ENCODE data around the gene SMAD6. TPM values are rescaled to one million over a fixed set of nuclear protein-coding genes. Genes with fewer than 3 reads are reported as not detected.

SMAD6 gene
- total and polyA plus RNA-seq, 12 donors: 1.9 to 31.9 (median 7.4) TPM

GRCh38 chr15:66653852-66654251, 48.2 kb upstream of the SMAD6 start:
- Histone ChIP-seq H3K4me3 (no peak overlapping the region), H3K27ac (no peak overlapping the region), H3K9me3 (replicated peaks in 1 of 3) (no peaks in the 10 kb centered on the region), H3K36me3 (replicated peaks in 1 of 2) (no peaks in the 10 kb centered on the region), H3K4me1 (replicated peaks in 1 of 2) (peaks cover 0 to 6% of the 10 kb centered on the region in 2 donors), H3K27me3 (no peaks in the 10 kb centered on the region)
- DNase-seq: no peak
- intact Hi-C loops (cut with DNase I): no loop called here
- TF ChIP-seq CTCF (IDR thresholded peaks at IDR 0.05) (no peak), POLR2A (IDR thresholded peaks at IDR 0.05) (no peak)
- 90 to 91% (median 90%) methylated on average over 13 of the region's 13 CpGs for WGBS, 4 donors

- intact Hi-C loops (cut with DNase I): no loop called here
- TF ChIP-seq POLR2A (IDR thresholded peaks at IDR 0.05): no peak
- no peak for TF ChIP-seq CTCF (IDR thresholded peaks at IDR 0.05)
- 56 to 71% (median 64%) methylated on average over 8 to 12 of the region's 12 CpGs for WGBS, 4 donors
These were observed 47.7 kb upstream of the SMAD6 start for GRCh38 chr15:66654361-66654738.

DNA sequence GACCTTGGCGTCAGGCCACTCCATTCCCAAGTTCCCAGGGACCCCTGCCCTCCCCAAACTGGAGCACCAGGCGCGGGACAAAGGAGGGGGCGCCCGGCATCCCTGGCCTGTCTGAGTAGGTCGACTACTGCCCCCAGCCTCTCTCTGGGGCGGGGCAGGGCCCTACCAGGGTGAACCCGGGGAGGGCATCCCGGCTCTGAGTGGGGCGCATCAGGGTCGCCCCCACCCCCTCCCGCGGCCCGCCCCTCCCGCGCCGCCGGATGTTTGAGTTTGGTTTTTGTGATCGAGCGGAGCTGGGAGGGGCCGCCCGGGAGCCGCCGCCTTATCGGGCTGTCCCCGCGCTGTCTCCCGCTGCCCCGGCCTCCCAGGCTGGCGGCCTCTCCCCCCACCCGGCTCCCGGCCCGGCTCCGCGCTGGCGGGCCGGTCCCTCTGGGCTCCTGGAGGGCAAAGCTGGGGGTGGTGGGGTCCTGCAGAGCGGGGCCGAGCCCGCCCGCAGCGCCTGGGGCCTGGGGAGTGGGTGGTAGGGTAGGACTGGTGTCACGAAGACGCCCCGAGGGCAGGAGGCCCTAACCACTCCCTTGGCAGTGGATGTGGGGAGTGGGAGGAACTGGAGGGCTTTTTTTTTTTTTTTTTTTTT, 47.2 kb upstream of the SMAD6 start:
- no peaks in the 10 kb centered on the region for H3K36me3 ChIP-seq (replicated peaks in 1 of 2)
- H3K9me3 ChIP-seq (replicated peaks in 1 of 3): no peaks in the 10 kb centered on the region
- intact Hi-C loops (cut with DNase I): no loop called here
- WGBS, 4 donors: 27 to 50% (median 45%) methylated on average over 14 to 45 of the region's 45 CpGs
- H3K27ac ChIP-seq: peak overlapping the region in 2 of 5 donors; percentile 12 to 60
- peak overlapping the region in 1 of 4 donors; percentile 26 for H3K4me3 ChIP-seq
- DNase-seq: peak in 1 of 7 donors; percentile 39
- H3K4me1 ChIP-seq (replicated peaks in 1 of 2): peaks cover 0 to 6% of the 10 kb centered on the region in 2 donors
- H3K27me3 ChIP-seq: no peaks in the 10 kb centered on the region
- no peak for TF ChIP-seq POLR2A (IDR thresholded peaks at IDR 0.05)
- no peak for TF ChIP-seq CTCF (IDR thresholded peaks at IDR 0.05)

More at GRCh38 chr15:66654361-66654738, 47.7 kb upstream of the SMAD6 start:
- Histone ChIP-seq H3K4me1 (replicated peaks in 1 of 2) (peaks cover 0 to 6% of the 10 kb centered on the region in 2 donors), H3K27ac (peak overlapping the region in 1 of 5 donors; percentile 60), H3K27me3 (no peaks in the 10 kb centered on the region), H3K9me3 (replicated peaks in 1 of 3) (no peaks in the 10 kb centered on the region), H3K4me3 (no peak overlapping the region), H3K36me3 (replicated peaks in 1 of 2) (no peaks in the 10 kb centered on the region)
- DNase-seq: no peak

GRCh38 chr15:66655511-66655910, 46.5 kb upstream of the SMAD6 start:
- Histone ChIP-seq H3K9me3 (replicated peaks in 1 of 3) (no peaks in the 10 kb centered on the region), H3K36me3 (replicated peaks in 1 of 2) (no peaks in the 10 kb centered on the region), H3K27me3 (no peaks in the 10 kb centered on the region), H3K27ac (no peak overlapping the region), H3K4me1 (replicated peaks in 1 of 2) (peaks cover 0 to 2% of the 10 kb centered on the region in 2 donors), H3K4me3 (no peak overlapping the region)
- DNase-seq: no peak
- intact Hi-C loops (cut with DNase I): no loop called here
- 80 to 94% (median 85%) methylated on average over 11 to 14 of the region's 14 CpGs for WGBS, 4 donors
- TF ChIP-seq POLR2A (IDR thresholded peaks at IDR 0.05) (no peak), CTCF (IDR thresholded peaks at IDR 0.05) (no peak)
